HG03442 (cell line): ENCODE results near the gene PALM.
"Not testable (repeated sequence)": the region's sequence is repeated elsewhere in the genome, so short reads cannot be mapped to it uniquely, and the experiment has no call there.

Experiments used
- ATAC-seq: cut with Tn5 transposase; IDR thresholded peaks from one replicate; pipeline ENCODE4 v1.9.1; 2021; ENCODE audit warnings: mild to moderate bottlenecking, moderate library complexity; ENCODE audit not compliant: unreplicated experiment

The PALM gene, protein sequence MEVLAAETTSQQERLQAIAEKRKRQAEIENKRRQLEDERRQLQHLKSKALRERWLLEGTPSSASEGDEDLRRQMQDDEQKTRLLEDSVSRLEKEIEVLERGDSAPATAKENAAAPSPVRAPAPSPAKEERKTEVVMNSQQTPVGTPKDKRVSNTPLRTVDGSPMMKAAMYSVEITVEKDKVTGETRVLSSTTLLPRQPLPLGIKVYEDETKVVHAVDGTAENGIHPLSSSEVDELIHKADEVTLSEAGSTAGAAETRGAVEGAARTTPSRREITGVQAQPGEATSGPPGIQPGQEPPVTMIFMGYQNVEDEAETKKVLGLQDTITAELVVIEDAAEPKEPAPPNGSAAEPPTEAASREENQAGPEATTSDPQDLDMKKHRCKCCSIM

DNA sequence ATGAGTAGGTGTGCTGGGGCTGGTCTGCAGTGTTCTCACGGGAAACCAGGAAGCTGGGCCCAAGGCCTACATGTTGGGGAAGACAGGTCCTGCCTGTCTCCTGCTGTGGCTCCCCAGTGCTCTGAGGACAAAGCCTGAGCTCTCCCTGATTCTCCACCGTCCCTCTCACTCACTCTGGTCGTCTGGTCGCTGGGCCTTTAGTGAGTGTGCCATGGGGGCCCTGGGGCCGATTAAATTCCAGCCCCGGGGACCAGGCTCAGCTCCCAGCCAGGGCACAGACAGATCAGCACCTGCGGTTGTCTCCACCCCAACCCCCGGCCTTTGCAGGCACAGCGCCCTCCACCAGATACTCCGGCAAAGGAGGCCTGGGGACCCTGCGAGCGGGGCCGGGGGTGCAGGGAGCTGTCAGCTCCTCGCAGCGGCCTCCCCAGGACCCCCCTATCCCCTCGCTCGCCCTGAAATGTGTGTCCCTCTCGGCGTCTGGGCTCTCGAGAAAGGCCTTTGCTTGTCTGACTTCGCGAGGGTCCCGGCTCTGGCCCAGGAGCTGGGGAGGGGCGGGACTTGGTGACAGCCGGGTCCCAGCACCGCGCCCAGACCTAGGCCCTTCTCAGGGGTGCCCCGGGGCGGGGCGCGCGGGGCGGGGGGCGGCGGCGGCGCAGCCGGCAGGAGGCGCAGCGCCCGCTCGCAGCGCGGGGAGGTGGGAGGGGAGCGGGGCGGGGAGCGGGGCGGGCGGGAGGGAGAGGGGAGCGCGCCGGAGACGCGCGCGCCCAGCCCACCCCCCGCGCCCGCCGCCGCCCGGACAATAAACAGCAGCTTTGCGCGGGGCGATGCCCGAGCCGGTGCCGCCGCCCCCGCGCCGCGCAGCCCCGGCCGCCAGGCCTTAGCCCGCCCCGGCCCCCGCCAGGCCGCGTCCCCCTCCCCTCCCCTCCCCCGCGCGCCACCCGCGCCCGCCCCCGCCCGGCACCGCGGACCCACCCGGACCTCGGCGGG lies at the start of gene PALM:
Gene PALM (plus strand): TSS at position 782 of the 990 bp plus-strand sequence. CDS start 212 bp downstream, outside the sequence.
- ATAC-seq = no peak

DNA sequence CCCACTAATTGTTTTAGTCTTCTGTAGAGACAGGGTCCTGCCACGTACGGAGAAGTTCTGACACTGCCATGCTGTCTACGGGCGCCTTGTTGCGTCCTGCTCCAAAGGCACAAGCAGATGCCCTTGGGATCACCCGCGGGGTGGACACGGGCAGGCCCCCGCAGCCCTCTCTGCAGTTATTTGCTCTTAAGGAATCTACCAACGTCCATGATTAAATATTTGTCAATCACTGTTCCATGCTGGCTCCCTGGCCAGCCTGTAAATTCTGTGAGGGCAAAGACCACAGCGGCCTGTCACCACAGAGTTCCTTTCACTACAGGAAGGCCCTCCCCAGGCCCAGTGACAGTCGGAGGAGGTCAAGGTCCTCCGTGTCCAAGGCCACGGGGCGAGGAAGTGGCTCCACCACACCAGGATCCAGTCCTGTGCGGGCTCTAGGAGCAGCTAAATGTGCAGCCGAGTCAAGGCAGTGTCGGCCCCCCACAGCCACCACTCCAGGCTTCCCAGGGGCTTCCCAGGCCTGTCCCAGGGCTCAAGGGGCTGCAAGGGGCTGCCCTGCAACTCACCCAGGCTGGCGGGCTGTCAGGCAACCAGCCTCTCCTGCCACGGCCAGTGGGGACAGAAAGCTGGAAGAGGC lies 47.8 kb upstream of the PALM start:
- no peak for ATAC-seq

DNA sequence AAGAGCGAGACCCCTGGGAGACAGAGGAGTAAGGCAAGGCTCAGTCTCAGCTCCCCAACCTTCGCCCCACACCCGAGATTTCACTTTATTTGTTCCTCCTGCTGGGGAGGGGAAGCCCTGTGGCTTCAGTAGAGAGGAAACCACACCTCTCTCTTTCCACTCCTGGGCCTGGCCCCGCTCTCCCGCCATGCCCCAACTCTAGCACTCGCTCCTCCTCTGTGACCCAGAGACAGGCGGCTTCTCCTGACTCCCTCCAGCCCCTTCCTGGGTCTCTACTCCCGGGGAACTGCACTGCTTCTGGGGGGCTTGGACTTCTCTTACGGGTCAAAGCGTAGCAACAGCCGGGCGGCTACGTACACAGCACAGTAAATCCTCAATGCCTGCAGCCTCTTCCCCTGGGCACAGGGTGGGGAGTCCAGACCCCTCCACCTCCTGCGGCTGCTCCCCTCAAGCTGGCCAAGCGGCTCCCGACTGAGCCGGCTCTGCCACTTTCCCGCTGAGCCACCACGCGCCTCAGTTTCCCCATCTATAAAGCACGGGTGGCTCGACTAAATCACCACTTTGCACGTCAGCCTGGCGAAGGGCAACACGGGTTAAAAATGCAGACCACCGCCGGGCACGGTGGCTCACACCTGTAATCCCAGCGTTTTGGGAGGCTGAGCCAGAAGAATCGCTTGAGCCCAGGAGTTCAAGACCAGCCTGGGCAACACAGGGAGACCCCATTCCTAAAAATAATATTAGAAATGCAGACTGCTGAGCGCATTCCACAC lies 47.1 kb upstream of the PALM start:
- ATAC-seq = no peak

DNA sequence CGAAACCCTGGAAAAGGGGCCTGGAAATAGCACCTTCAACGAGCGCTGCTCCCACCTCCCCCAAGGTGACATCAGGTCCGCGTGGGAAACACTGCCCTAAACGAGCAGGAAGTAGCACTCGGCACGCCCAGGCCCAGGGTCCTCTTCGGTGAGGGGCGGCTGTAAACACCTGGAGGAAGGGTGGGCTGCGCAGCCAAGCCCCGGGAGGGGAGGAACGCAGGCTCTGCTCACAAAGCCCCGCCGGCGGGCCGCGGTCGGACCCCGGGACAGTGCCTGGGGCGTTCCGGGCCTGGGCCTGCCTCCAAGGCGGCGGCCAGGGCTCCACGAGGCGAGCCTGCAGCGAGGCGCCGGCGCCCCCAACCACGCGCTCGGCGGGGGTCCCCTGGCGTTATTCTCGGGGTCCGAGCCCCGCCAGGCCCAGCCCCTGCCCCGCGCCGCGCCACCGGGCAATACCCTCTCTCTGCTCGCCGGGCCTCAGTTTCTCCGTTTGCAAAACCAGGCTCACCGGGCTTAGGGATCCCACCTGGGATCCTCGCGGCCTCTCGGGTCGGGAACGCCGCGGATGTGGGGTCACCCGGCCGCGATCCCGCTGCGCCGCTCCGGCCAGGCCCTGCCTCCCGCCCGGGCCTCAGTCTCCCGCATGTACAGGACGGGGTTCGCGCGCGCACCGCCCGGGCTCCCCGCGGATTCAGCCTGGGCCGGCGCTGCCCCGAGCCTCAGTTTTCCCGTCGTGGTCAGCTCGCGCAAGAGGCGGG lies 46.4 kb upstream of the PALM start:
- ATAC-seq = peak; percentile 16

DNA sequence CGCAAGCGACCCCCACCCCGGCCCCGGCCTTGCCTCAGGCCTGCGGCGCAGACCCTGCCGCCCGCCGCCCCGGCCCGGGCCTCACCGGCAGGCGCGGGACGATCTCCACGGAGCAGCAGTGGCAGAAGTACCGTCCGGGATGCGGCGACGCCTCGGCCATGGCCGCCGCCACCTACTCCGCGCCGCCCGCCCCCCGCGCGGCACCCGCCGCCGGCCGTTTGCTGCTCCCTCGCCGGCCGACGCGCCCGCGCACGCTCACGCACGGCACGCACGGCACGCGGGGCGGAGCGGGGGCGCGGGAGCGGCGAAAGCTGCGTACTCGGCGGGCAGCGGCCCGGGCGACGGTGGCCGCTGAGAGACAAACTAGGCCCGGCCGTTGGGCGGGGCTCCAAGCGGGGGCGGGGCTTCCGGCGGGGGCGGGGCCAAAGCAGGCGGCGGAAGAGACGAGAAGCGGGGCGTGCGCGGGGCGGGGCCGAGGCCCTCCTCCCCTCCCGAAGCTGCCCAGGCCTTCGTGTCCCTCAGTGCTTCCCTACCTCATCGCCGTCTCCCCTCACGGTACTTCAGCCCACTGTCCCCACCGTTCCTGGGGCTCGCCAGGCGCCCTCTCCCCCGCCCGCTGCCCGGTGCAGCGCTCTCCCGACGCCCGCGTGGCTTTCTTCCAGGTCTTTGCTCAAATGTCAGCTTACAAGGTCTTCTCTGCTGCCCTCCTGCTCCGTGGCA lies 45.6 kb upstream of the PALM start, which contains the start of gene RNF126:
Gene RNF126 (minus strand): TSS at position 253 of the 720 bp plus-strand sequence. CDS start 93 bp downstream, at position 160.
- peak; percentile 58 for ATAC-seq

DNA sequence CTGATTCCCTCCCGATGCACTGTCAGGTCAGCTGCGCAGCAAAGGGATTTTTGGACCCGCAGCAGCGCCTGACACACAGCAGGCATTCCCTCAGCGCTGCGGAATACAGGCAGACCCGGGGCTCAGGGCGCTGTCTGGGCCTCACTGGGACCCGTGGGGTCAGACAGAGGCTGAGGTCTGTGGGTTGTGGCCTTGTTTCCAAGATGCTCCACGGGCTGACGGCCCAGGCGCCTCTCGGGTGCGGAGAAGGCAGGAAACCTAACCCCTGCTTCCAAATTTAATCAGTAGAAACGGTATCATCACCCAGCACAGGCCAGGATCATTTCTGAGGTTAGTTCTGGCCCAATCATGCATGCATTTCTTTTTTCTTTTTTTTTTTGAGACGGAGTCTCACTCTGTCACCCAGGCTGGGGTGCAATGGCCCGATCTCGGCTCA lies 45.0 kb upstream of the PALM start:
- ATAC-seq = no peak

DNA sequence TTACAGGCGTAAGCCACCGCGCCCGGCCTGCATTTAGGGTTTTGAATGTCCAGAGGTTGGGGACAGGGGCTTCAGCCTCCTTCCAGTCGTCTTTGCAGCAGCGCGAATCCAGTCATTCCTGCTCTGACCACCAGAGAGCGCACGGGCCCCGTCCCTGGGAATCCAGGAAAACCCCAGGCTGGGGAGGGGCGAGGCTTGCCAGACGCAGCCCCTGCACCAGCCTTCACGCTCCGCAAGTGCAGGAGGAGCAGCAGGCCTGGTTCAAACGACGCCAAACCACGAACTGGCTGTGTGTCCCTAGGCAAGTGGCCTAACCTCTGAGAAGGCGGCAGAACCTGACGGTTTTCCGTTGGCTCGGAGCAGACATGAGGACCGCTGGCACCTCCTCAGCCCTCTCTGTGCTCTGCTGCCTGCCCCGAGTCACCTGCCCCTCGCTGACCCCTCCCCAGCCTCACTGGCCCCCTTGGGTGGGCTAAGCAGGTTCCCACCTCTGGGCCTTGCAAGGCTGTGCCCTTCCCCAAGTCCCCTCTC lies 43.8 kb upstream of the PALM start:
- no peak for ATAC-seq

DNA sequence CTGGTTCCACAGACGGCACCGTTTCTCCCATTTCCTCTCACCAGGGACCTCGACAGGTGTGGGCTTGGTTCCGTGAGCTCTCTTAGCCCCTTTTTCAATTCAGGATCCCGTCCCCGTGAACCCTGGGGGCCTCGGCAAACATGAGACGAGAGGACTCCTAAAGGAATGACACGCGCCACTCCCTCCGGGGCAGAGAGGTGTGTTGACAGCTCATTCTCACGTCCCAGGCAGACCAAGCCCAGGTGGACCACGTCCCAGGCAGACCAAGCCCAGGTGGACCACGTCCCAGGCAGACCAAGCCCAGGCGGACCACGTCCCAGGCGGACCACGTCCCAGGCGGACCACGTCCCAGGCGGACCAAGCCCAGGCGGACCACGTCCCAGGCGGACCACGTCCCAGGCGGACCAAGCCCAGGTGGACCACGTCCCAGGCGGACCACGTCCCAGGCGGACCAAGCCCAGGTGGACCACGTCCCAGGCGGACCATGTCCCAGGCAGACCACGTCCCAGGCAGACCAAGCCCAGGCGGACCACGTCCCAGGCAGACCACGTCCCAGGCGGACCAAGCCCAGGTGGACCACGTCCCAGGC lies 41.7 kb upstream of the PALM start:
- not testable (repeated sequence) for ATAC-seq

DNA sequence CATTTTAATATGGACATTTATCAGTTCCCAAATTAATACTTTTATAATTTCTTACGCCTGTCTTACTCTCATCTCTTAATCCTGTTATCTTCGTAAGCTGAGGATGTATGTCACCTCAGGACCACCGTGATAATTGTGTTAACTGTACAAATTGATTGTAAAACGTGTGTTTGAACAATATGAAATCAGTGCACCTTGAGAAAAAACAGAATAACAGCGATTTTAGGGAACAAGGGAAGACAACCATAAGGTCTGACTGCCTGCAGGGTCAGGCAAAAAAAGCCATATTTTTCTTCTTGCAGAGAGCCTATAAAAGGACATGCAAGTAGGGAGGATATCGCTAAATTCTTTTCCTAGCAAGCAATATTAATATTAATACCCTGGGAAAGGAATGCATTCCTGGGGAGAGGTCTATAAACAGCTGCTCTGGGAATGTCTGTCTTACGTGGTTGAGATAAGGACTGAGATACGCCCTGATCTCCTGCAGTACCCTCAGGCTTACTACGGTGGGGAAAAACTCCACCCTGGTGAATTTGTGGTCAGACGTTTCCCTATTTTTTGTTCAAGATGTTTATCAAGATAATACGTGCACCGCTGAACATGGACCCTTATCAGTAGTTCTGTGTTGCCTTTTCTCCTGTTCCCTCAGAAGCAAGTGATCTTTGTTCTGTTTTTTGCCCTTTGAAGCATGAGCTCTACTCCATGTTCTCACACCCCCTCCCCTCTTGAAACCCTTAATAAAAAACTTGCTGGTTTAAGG lies 39.9 kb upstream of the PALM start:
- not testable (repeated sequence) for ATAC-seq

DNA sequence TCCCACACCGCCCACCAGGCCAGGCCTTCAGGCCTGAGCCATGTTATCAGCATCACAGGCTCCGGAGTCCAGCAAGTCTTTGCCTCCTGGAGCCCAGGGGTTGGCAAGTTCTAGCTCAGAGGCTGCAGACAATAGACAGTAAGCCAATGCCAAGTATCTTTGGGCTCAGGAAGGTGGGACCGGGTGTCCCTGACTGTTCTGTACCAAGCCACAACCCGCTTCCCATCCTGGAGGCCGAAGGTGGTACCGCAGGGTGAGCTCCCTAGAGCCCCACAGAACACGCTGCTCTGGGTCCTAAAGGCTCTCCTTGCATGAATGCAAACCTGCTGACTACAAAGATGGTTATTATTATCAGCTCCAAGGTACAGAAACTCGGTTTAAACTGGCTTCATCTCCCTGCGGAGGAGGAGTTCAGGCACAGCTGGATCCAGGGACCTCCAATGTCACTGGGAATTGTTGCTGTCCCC lies 38.1 kb upstream of the PALM start:
- ATAC-seq = no peak

DNA sequence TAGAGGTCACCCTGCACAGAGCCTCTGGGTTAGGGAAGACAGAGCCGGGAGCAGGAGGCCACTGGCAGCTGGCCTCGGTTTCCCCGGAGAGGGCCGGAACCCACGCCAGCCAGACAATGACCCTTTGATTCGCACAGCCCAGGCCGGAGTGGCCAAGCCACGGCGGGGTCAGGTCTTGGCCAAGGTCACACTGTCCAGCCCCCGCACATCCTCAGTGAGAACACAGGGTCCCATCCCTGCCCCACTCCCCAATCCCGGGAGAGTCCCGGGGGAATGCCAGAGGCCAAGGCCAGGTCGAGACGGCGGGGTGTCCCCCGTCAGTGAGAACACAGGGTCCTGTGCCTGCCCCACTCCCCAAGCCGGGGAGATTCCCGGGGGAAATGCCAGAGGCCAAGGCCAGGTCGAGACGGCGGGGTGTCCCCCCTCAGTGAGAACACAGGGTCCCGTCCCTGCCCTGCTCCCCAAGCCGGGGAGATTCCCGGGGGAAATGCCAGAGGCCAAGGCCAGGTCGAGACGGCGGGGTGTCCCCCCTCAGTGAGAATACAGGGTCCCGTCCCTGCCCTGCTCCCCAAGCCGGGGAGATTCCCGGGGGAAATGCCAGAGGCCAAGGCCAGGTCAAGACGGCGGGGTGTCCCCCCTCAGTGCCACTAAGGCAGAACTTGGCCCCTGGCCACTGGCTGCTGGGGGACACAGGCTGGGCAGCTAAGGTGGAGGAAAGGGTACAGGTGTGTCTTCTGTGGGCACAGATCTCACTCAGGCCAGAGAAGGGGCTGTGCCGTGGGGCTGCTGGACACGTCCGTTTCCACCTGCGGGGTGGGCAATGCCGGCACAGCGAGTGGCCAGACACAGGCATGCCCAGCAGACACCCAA lies 34.2 kb upstream of the PALM start:
- no peak for ATAC-seq

DNA sequence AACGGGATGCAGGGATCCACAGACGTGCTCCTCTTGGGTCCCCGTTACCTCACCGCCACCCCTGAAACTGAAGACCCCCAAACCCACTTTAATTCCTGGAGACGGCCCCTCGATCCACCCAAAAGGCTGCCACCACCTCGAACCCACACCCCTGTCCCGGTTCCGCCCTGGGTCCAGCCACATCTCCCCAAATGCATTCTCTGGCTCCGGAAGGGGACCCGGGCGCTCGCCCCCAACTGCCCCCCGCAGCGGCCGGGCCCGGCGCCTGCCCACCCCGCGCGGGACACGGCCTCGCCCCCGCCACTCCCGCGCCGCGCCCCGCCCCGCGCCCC lies 32.8 kb upstream of the PALM start:
- no peak for ATAC-seq

DNA sequence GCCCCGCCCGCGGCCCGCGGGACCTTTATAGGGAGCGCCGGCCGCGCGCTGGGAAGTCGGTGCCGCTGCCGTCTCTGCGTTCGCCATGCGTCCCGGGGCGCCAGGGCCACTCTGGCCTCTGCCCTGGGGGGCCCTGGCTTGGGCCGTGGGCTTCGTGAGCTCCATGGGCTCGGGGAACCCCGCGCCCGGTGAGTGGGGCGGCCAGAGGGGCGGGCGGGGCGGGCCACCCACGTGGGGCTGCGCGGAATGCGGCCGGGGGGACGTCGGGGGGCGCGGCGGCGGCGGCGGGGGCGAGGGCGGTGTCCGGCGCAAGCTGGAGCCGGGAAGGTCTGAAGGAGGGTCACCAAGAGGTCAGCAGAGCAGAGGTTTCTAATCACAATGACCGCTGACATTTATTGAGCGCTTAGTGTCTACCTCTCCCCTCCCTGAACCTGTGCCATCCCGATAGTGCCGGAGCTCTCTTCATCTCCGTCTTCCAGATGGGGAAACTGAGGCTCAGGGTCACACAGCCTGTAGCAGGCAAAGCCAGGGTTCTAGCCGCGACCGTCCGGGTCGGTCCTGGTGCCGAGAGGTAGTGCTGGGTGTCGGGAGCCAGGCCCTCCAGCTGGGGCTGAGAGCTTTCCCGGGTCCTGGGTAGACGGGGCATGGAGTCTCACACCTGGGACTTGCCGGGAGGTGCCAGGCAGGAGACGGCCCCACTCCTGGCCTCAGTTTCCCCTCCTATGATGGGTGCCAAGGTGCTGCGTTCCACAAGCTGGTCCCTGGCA lies 32.2 kb upstream of the PALM start, which contains the start of gene FSTL3:
Gene FSTL3 (plus strand): TSS at position 54 of the 767 bp plus-strand sequence. CDS start 32 bp downstream, at position 86.
- no peak for ATAC-seq

DNA sequence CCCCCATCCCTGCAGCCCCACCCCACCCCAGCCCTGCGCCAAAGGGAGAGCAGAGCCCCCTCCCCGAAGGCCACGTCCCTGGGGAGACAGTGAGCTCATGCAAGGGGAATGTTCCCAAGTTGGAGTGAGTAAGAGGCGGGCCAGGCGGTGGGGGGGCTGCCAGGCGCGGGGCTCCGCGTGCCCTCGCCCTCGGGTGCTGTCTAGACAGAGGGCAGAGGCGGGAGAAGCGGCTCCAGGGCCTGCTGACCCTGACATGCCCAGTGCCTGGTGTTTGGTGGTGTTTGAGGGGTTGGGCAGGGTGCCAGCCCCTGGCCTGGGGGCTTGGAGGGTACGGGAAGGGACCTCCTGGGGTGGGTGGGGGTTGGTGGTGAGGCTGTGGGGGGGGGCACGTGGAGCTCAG lies 31.5 kb upstream of the PALM start:
- no peak for ATAC-seq

DNA sequence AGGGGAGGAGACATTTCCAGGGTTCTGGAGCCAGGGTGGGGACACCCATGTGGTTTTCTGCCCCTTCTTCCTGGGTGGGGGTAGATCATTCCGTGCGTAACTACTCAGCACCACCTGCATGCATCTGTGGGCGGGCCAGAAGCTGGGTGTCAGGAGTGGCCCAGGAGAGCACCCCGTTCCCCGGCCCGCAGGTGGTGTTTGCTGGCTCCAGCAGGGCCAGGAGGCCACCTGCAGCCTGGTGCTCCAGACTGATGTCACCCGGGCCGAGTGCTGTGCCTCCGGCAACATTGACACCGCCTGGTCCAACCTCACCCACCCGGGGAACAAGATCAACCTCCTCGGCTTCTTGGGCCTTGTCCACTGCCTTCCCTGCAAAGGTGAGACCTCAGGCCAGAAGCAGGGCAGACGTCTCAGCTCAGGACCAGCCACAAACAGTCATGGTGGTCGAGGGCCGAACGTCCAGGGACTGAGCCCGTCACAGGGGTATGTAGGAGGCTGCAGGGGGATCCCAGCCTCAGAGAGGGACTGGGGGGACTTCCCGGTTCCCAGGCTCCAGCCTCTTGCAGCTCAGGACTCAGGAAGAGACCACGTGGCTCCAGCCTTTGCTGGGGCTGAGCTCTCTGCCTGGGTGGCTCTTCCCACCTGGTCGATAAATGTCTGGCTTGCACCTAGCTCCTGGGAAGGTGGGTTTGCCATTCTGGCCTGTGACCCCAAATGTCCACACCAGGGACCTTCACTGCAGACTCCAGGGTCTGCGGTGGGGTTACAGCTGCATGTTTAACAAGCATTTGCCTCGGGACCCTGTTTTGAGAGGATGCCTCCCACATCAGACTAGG lies 30.9 kb upstream of the PALM start:
- no peak for ATAC-seq
